Skeletal muscle satellite cell (primary cell): ENCODE measurements around the gene TNFRSF11A.

Experiments
- H3K27me3 ChIP-seq: 2 replicates; pipeline ENCODE4 v1.7.0; 2013; ENCODE audit warnings: low read length; ENCODE audit not compliant: control insufficient read depth, insufficient read depth
- H3K36me3 ChIP-seq: 2 replicates; pipeline ENCODE4 v1.7.0; 2013; ENCODE audit warnings: mild to moderate bottlenecking, control low read depth, low read length; ENCODE audit not compliant: insufficient read depth
- H3K4me1 ChIP-seq: 2 replicates; pipeline ENCODE4 v1.7.0; 2013; ENCODE audit warnings: low read length; ENCODE audit not compliant: control insufficient read depth, insufficient read depth
- H3K4me2 ChIP-seq: 2 replicates; pipeline ENCODE4 v1.7.0; 2013; ENCODE audit warnings: mild to moderate bottlenecking, low read length
- H3K4me3 ChIP-seq: 2 replicates; pipeline ENCODE4 v1.7.0; 2013; ENCODE audit warnings: low read length
- H3K9ac ChIP-seq: 2 replicates; pipeline ENCODE4 v1.7.0; 2013; ENCODE audit warnings: mild to moderate bottlenecking, low read depth, low read length, moderate library complexity
- H3K9me3 ChIP-seq: replicated peaks from 2 replicates; pipeline ENCODE4 v1.7.0; 2013; ENCODE audit warnings: mild to moderate bottlenecking, control low read depth, low read length

The TNFRSF11A gene

GRCh38 chr18:62326646-62327348 is 1.7 kb downstream of the TNFRSF11A start:
- Histone ChIP-seq H3K9ac (no peak overlapping the region), H3K4me1 (peaks cover 38% of the 10 kb centered on the region), H3K36me3 (no peaks in the 10 kb centered on the region), H3K4me3 (no peak overlapping the region), H3K4me2 (no peak overlapping the region), H3K27me3 (peaks cover 59% of the 10 kb centered on the region), H3K9me3 (no peaks in the 10 kb centered on the region)

- Histone ChIP-seq H3K36me3 (no peaks in the 10 kb centered on the region), H3K4me1 (peaks cover 39% of the 10 kb centered on the region), H3K27me3 (peaks cover 50% of the 10 kb centered on the region), H3K9ac (no peak overlapping the region), H3K4me3 (no peak overlapping the region), H3K4me2 (no peak overlapping the region), H3K9me3 (no peaks in the 10 kb centered on the region)
Observed at GRCh38 chr18:62327977-62328376, 2.9 kb downstream of the TNFRSF11A start.

- H3K4me1 ChIP-seq = peaks cover 40% of the 10 kb centered on the region
- H3K9me3 ChIP-seq = no peaks in the 10 kb centered on the region
- H3K9ac ChIP-seq = peak overlapping the region; percentile 25
- H3K27me3 ChIP-seq = peaks cover 41% of the 10 kb centered on the region
- H3K4me3 ChIP-seq = no peak overlapping the region
- peak overlapping the region; percentile 32 for H3K4me2 ChIP-seq
- H3K36me3 ChIP-seq = no peaks in the 10 kb centered on the region
Observed at GRCh38 chr18:62328586-62329525, 3.7 kb downstream of the TNFRSF11A start.

GRCh38 chr18:62329691-62330454 is 4.8 kb downstream of the TNFRSF11A start:
- peaks cover 46% of the 10 kb centered on the region for H3K4me1 ChIP-seq
- H3K4me3 ChIP-seq = no peak overlapping the region
- peaks cover 31% of the 10 kb centered on the region for H3K27me3 ChIP-seq

GRCh38 chr18:62330650-62331049 is 5.5 kb downstream of the TNFRSF11A start:
- Histone ChIP-seq H3K4me3 (no peak overlapping the region), H3K4me1 (peaks cover 42% of the 10 kb centered on the region), H3K4me2 (no peak overlapping the region), H3K9me3 (no peaks in the 10 kb centered on the region), H3K27me3 (peaks cover 27% of the 10 kb centered on the region), H3K36me3 (no peaks in the 10 kb centered on the region), H3K9ac (no peak overlapping the region)

More at GRCh38 chr18:62329691-62330454, 4.8 kb downstream of the TNFRSF11A start:
- Histone ChIP-seq H3K36me3 (no peaks in the 10 kb centered on the region), H3K9ac (peak overlapping the region; percentile 25), H3K9me3 (no peaks in the 10 kb centered on the region), H3K4me2 (peak overlapping the region; percentile 32)

GRCh38 chr18:62331581-62332356 is 6.7 kb downstream of the TNFRSF11A start:
- Histone ChIP-seq H3K4me3 (no peak overlapping the region), H3K4me2 (no peak overlapping the region), H3K9me3 (no peaks in the 10 kb centered on the region), H3K27me3 (peaks cover 15% of the 10 kb centered on the region), H3K4me1 (peaks cover 35% of the 10 kb centered on the region), H3K36me3 (no peaks in the 10 kb centered on the region), H3K9ac (no peak overlapping the region)

GRCh38 chr18:62332431-62332830 is 7.3 kb downstream of the TNFRSF11A start:
- Histone ChIP-seq H3K4me1 (peaks cover 35% of the 10 kb centered on the region), H3K9me3 (no peaks in the 10 kb centered on the region), H3K9ac (no peak overlapping the region), H3K27me3 (peaks cover 9% of the 10 kb centered on the region), H3K4me2 (no peak overlapping the region), H3K36me3 (no peaks in the 10 kb centered on the region), H3K4me3 (no peak overlapping the region)

GRCh38 chr18:62332964-62333695 is 8.0 kb downstream of the TNFRSF11A start:
- Histone ChIP-seq H3K36me3 (no peaks in the 10 kb centered on the region), H3K9ac (no peak overlapping the region), H3K4me3 (no peak overlapping the region), H3K4me2 (no peak overlapping the region), H3K4me1 (peaks cover 35% of the 10 kb centered on the region), H3K27me3 (peaks cover 3% of the 10 kb centered on the region), H3K9me3 (no peaks in the 10 kb centered on the region)

GRCh38 chr18:62334120-62334519 is 9.0 kb downstream of the TNFRSF11A start:
- Histone ChIP-seq H3K9ac (no peak overlapping the region), H3K9me3 (no peaks in the 10 kb centered on the region), H3K4me1 (peaks cover 34% of the 10 kb centered on the region), H3K4me3 (no peak overlapping the region), H3K4me2 (peak overlapping the region; percentile 31), H3K36me3 (no peaks in the 10 kb centered on the region), H3K27me3 (peaks cover 6% of the 10 kb centered on the region)

- H3K4me3 ChIP-seq = no peak overlapping the region
- H3K9me3 ChIP-seq = no peaks in the 10 kb centered on the region
- H3K4me1 ChIP-seq = peaks cover 29% of the 10 kb centered on the region
- peaks cover 6% of the 10 kb centered on the region for H3K27me3 ChIP-seq
- H3K9ac ChIP-seq = no peak overlapping the region
- H3K4me2 ChIP-seq = no peak overlapping the region
- H3K36me3 ChIP-seq = no peaks in the 10 kb centered on the region
Observed at GRCh38 chr18:62335494-62335893, 10.4 kb downstream of the TNFRSF11A start.
